ACC112 (cell line): Measurements from ENCODE around the gene RAB37.

Source experiments
- H2AFZ ChIP-seq: fragments of 200-600 bp; sonication (generic); one replicate; pipeline ENCODE4 v1.6.0; 2017; ENCODE audit warnings: antibody characterized with exemption, low read length; ENCODE audit not compliant: unreplicated experiment
- H3K27ac ChIP-seq: fragments of 200-600 bp; sonication (generic); 2 replicates; pipeline ENCODE4 v1.5.1; 2014; ENCODE audit warnings: low read depth, mild to moderate bottlenecking, antibody characterized with exemption, low read length, moderate library complexity
- H3K27me3 ChIP-seq: fragments of 200-600 bp; sonication (generic); 2 replicates; pipeline ENCODE4 v1.6.1; 2014; ENCODE audit warnings: mild to moderate bottlenecking, antibody characterized with exemption, low read length, moderate library complexity, mixed read lengths; ENCODE audit not compliant: insufficient read depth
- H3K36me3 ChIP-seq: fragments of 200-600 bp; sonication (generic); 2 replicates; pipeline ENCODE4 v1.6.1; 2016; ENCODE audit warnings: mild to moderate bottlenecking, antibody characterized with exemption, low read length, moderate library complexity, mixed read lengths; ENCODE audit not compliant: insufficient read depth
- H3K4me1 ChIP-seq: fragments of 200-600 bp; sonication (generic); one replicate; pipeline ENCODE4 v1.6.1; 2016; ENCODE audit warnings: low read length, mixed read lengths; ENCODE audit not compliant: insufficient read depth, unreplicated experiment, control insufficient read depth
- H3K4me3 ChIP-seq: fragments of 200-600 bp; sonication (generic); 2 replicates; pipeline ENCODE4 v1.5.1; 2014; ENCODE audit warnings: mild to moderate bottlenecking, low read depth, low read length
- H3K79me2 ChIP-seq: fragments of 200-600 bp; sonication (generic); one replicate; pipeline ENCODE4 v1.6.0; 2016; ENCODE audit warnings: low read length; ENCODE audit not compliant: control insufficient read depth, unreplicated experiment, insufficient read depth

RAB37 gene

GRCh38 chr17:74761419-74761818 is 24.4 kb downstream of the RAB37 start:
- Histone ChIP-seq H3K36me3 (no peaks in the 10 kb centered on the region), H3K79me2 (no peaks in the 10 kb centered on the region), H3K27me3 (no peaks in the 10 kb centered on the region), H3K4me1 (peaks cover 25% of the 10 kb centered on the region), H2AFZ (no peak overlapping the region), H3K27ac (no peak overlapping the region), H3K4me3 (no peak overlapping the region)

- Histone ChIP-seq H3K27ac (no peak overlapping the region), H2AFZ (no peak overlapping the region), H3K36me3 (no peaks in the 10 kb centered on the region), H3K27me3 (no peaks in the 10 kb centered on the region), H3K4me3 (no peak overlapping the region), H3K4me1 (peaks cover 25% of the 10 kb centered on the region), H3K79me2 (no peaks in the 10 kb centered on the region)
Observed at GRCh38 chr17:74761931-74762330, 24.9 kb downstream of the RAB37 start.

- Histone ChIP-seq H2AFZ (no peak overlapping the region), H3K79me2 (no peaks in the 10 kb centered on the region), H3K27ac (no peak overlapping the region), H3K27me3 (no peaks in the 10 kb centered on the region), H3K4me3 (no peak overlapping the region), H3K4me1 (peaks cover 25% of the 10 kb centered on the region), H3K36me3 (no peaks in the 10 kb centered on the region)
Observed at GRCh38 chr17:74763565-74764387, 26.7 kb downstream of the RAB37 start.

GRCh38 chr17:74764751-74765286 is 27.8 kb downstream of the RAB37 start:
- Histone ChIP-seq H3K4me3 (no peak overlapping the region), H2AFZ (no peak overlapping the region), H3K79me2 (no peaks in the 10 kb centered on the region), H3K27me3 (no peaks in the 10 kb centered on the region), H3K27ac (no peak overlapping the region), H3K36me3 (no peaks in the 10 kb centered on the region), H3K4me1 (peaks cover 21% of the 10 kb centered on the region)

GRCh38 chr17:74766413-74766812 is 29.4 kb downstream of the RAB37 start:
- Histone ChIP-seq H2AFZ (no peak overlapping the region), H3K27ac (no peak overlapping the region), H3K4me3 (no peak overlapping the region), H3K27me3 (no peaks in the 10 kb centered on the region), H3K4me1 (peaks cover 16% of the 10 kb centered on the region), H3K36me3 (peaks cover 5% of the 10 kb centered on the region; the same call in 1 of the 2 replicates), H3K79me2 (no peaks in the 10 kb centered on the region)

GRCh38 chr17:74767111-74767516 is 30.1 kb downstream of the RAB37 start:
- peaks cover 16% of the 10 kb centered on the region for H3K4me1 ChIP-seq
- no peaks in the 10 kb centered on the region for H3K79me2 ChIP-seq
- peaks cover 9% of the 10 kb centered on the region; the same call in 1 of the 2 replicates for H3K36me3 ChIP-seq
- H3K27ac ChIP-seq, result no peak overlapping the region
- no peak overlapping the region for H3K4me3 ChIP-seq
- H3K27me3 ChIP-seq, result no peaks in the 10 kb centered on the region
- H2AFZ ChIP-seq, result no peak overlapping the region

GRCh38 chr17:74768069-74768762 is 31.2 kb downstream of the RAB37 start:
- Histone ChIP-seq H3K4me1 (peaks cover 16% of the 10 kb centered on the region), H3K4me3 (no peak overlapping the region), H3K36me3 (peaks cover 9% of the 10 kb centered on the region; the same call in 1 of the 2 replicates), H3K27me3 (no peaks in the 10 kb centered on the region), H2AFZ (no peak overlapping the region), H3K79me2 (no peaks in the 10 kb centered on the region), H3K27ac (peak overlapping the region; percentile 49)

- no peaks in the 10 kb centered on the region for H3K27me3 ChIP-seq
- H3K27ac ChIP-seq, result peak overlapping the region; percentile 49; the same call in 1 of the 2 replicates
- no peak overlapping the region for H3K4me3 ChIP-seq
- peaks cover 9% of the 10 kb centered on the region; the same call in 1 of the 2 replicates for H3K36me3 ChIP-seq
- peaks cover 4% of the 10 kb centered on the region for H3K79me2 ChIP-seq
- peaks cover 20% of the 10 kb centered on the region for H3K4me1 ChIP-seq
- H2AFZ ChIP-seq, result no peak overlapping the region
Observed at GRCh38 chr17:74768763-74769114, 31.7 kb downstream of the RAB37 start.

GRCh38 chr17:74769266-74769855 is 32.3 kb downstream of the RAB37 start:
- H3K27ac ChIP-seq, result no peak overlapping the region
- H2AFZ ChIP-seq, result no peak overlapping the region
- no peak overlapping the region for H3K4me3 ChIP-seq
- H3K4me1 ChIP-seq, result peaks cover 26% of the 10 kb centered on the region
- H3K79me2 ChIP-seq, result peaks cover 5% of the 10 kb centered on the region
- peaks cover 9% of the 10 kb centered on the region; the same call in 1 of the 2 replicates for H3K36me3 ChIP-seq
- H3K27me3 ChIP-seq, result no peaks in the 10 kb centered on the region

- Histone ChIP-seq H3K27ac (no peak overlapping the region), H3K4me1 (peaks cover 26% of the 10 kb centered on the region), H3K27me3 (no peaks in the 10 kb centered on the region), H2AFZ (no peak overlapping the region), H3K36me3 (peaks cover 9% of the 10 kb centered on the region; the same call in 1 of the 2 replicates), H3K79me2 (peaks cover 5% of the 10 kb centered on the region), H3K4me3 (no peak overlapping the region)
Observed at GRCh38 chr17:74769856-74770497, 32.9 kb downstream of the RAB37 start.
